Measurements from ENCODE around the gene SLC22A12. TPM values are rescaled to one million over a fixed set of nuclear protein-coding genes. Genes with fewer than 3 reads are reported as not detected.
A peak's percentile ranks its signal among the peaks of the same experiment; 100 is the strongest.

The SLC22A12 gene
- total and polyA plus RNA-seq, 4 experiments from 2014 or later, result not detected

GRCh38 chr11:64627371-64627770 lies 36.4 kb downstream of the SLC22A12 start:
- no peak overlapping the region for H3K4me3 ChIP-seq (ENCODE audit: low read length in 2 of 2)
- no peaks in the 10 kb centered on the region for H3K4me1 ChIP-seq (ENCODE audit: insufficient read depth, low read length)
- no peak for DNase-seq
- no peak overlapping the region for H3K27ac ChIP-seq (ENCODE audit: low read depth, low read length)
- peaks cover 0 to 2% of the 10 kb centered on the region in 2 donors for H3K27me3 Mint-ChIP-seq
- H3K36me3 Mint-ChIP-seq, result no peaks in the 10 kb centered on the region
- ChIA-PET CTCF (ENCODE audit: partially characterized antibody) (no interaction called here), POLR2A (ENCODE audit: partially characterized antibody) (no interaction called here)
- H3K4me1 Mint-ChIP-seq, result no peaks in the 10 kb centered on the region
- no peaks in the 10 kb centered on the region for H3K9me3 ChIP-seq (ENCODE audit: control insufficient read depth in 1 of 2, low read length in 2 of 2)
- intact Hi-C loops (cut with micrococcal nuclease), result no loop called here
- H3K4me3 Mint-ChIP-seq, result no peak overlapping the region
- H3K9me3 Mint-ChIP-seq, result peaks cover 0 to 1% (median 0%) of the 10 kb centered on the region in 8 donors
- peak overlapping the region in 1 of 7 donors; percentile 38 for H3K27ac Mint-ChIP-seq
- no peaks in the 10 kb centered on the region for H3K36me3 ChIP-seq (ENCODE audit: insufficient read depth, low read length)
- H3K27me3 ChIP-seq (ENCODE audit: insufficient read depth, low read length), result no peaks in the 10 kb centered on the region

- Mint-ChIP-seq H3K4me3 (no peak overlapping the region), H3K36me3 (no peaks in the 10 kb centered on the region), H3K9me3 (peaks cover 0 to 1% (median 0%) of the 10 kb centered on the region in 8 donors), H3K27ac (no peak overlapping the region), H3K27me3 (peaks cover 2 to 3% of the 10 kb centered on the region in 2 donors), H3K4me1 (peaks cover 2 to 3% (median 2%) of the 10 kb centered on the region in 4 donors)
- H3K4me1 ChIP-seq (ENCODE audit: insufficient read depth, low read length), result peaks cover 1% of the 10 kb centered on the region
- no peaks in the 10 kb centered on the region for H3K9me3 ChIP-seq (ENCODE audit: control insufficient read depth in 1 of 2, low read length in 2 of 2)
- no peak for DNase-seq
- H3K27ac ChIP-seq (ENCODE audit: low read depth, low read length), result no peak overlapping the region
- H3K4me3 ChIP-seq (ENCODE audit: low read length in 2 of 2), result no peak overlapping the region
- no peaks in the 10 kb centered on the region for H3K27me3 ChIP-seq (ENCODE audit: insufficient read depth, low read length)
- no peaks in the 10 kb centered on the region for H3K36me3 ChIP-seq (ENCODE audit: insufficient read depth, low read length)
- intact Hi-C loops (cut with micrococcal nuclease), result no loop called here
- ChIA-PET POLR2A (ENCODE audit: partially characterized antibody) (no interaction called here), CTCF (ENCODE audit: partially characterized antibody) (interaction anchor here (0.6 kb wide), 1 partner anchor 342 kb away, joined by 3 read pairs; no protein-coding TSS in a partner anchor)
Measured at GRCh38 chr11:64628596-64628995, 37.6 kb downstream of the SLC22A12 start.

GRCh38 chr11:64629103-64629502 lies 38.1 kb downstream of the SLC22A12 start:
- H3K27me3 ChIP-seq (ENCODE audit: insufficient read depth, low read length), result no peaks in the 10 kb centered on the region
- H3K4me3 Mint-ChIP-seq, result no peak overlapping the region
- H3K27ac ChIP-seq (ENCODE audit: low read depth, low read length), result no peak overlapping the region
- no peaks in the 10 kb centered on the region for H3K36me3 Mint-ChIP-seq
- peaks cover 6% of the 10 kb centered on the region for H3K4me1 ChIP-seq (ENCODE audit: insufficient read depth, low read length)
- H3K9me3 ChIP-seq (ENCODE audit: control insufficient read depth in 1 of 2, low read length in 2 of 2), result no peaks in the 10 kb centered on the region
- peaks cover 0 to 1% (median 0%) of the 10 kb centered on the region in 8 donors for H3K9me3 Mint-ChIP-seq
- DNase-seq, result no peak
- no peaks in the 10 kb centered on the region for H3K36me3 ChIP-seq (ENCODE audit: insufficient read depth, low read length)
- POLR2A ChIA-PET (ENCODE audit: partially characterized antibody), result no interaction called here
- H3K4me3 ChIP-seq (ENCODE audit: low read length in 2 of 2), result no peak overlapping the region
- intact Hi-C loops (cut with micrococcal nuclease), result no loop called here
- peaks cover 4 to 8% (median 4%) of the 10 kb centered on the region in 4 donors for H3K4me1 Mint-ChIP-seq
- CTCF ChIA-PET (ENCODE audit: partially characterized antibody), result no interaction called here
- H3K27me3 Mint-ChIP-seq, result peaks cover 2 to 4% of the 10 kb centered on the region in 2 donors
- no peak overlapping the region for H3K27ac Mint-ChIP-seq

- POLR2A ChIA-PET (ENCODE audit: partially characterized antibody), result no interaction called here
- intact Hi-C loops (cut with micrococcal nuclease), result no loop called here
- no peak overlapping the region for H3K4me3 Mint-ChIP-seq
- DNase-seq, result no peak
- Histone ChIP-seq H3K27ac (ENCODE audit: low read depth, low read length) (no peak overlapping the region), H3K9me3 (ENCODE audit: control insufficient read depth in 1 of 2, low read length in 2 of 2) (no peaks in the 10 kb centered on the region), H3K4me3 (ENCODE audit: low read length in 2 of 2) (no peak overlapping the region), H3K4me1 (ENCODE audit: insufficient read depth, low read length) (peaks cover 7% of the 10 kb centered on the region), H3K27me3 (ENCODE audit: insufficient read depth, low read length) (no peaks in the 10 kb centered on the region), H3K36me3 (ENCODE audit: insufficient read depth, low read length) (no peaks in the 10 kb centered on the region)
- CTCF ChIA-PET (ENCODE audit: partially characterized antibody), result no interaction called here
- peaks cover 0 to 1% (median 0%) of the 10 kb centered on the region in 8 donors for H3K9me3 Mint-ChIP-seq
- H3K36me3 Mint-ChIP-seq, result no peaks in the 10 kb centered on the region
- no peak overlapping the region for H3K27ac Mint-ChIP-seq
- peaks cover 7 to 13% of the 10 kb centered on the region in 2 donors for H3K27me3 Mint-ChIP-seq
- H3K4me1 Mint-ChIP-seq, result peaks cover 4 to 15% (median 4%) of the 10 kb centered on the region in 4 donors
Measured at GRCh38 chr11:64629796-64630562, 39.0 kb downstream of the SLC22A12 start.

- Mint-ChIP-seq H3K27me3 (peaks cover 9 to 22% of the 10 kb centered on the region in 2 donors), H3K36me3 (no peaks in the 10 kb centered on the region), H3K4me3 (no peak overlapping the region), H3K4me1 (peaks cover 4 to 15% (median 4%) of the 10 kb centered on the region in 4 donors), H3K27ac (peak overlapping the region in 1 of 7 donors; percentile 52), H3K9me3 (peaks cover 0 to 1% (median 0%) of the 10 kb centered on the region in 8 donors)
- intact Hi-C loops (cut with micrococcal nuclease), result no loop called here
- ChIA-PET CTCF (ENCODE audit: partially characterized antibody) (no interaction called here), POLR2A (ENCODE audit: partially characterized antibody) (no interaction called here)
- Histone ChIP-seq H3K4me3 (ENCODE audit: low read length in 2 of 2) (no peak overlapping the region), H3K27me3 (ENCODE audit: insufficient read depth, low read length) (no peaks in the 10 kb centered on the region), H3K4me1 (ENCODE audit: insufficient read depth, low read length) (peaks cover 7% of the 10 kb centered on the region), H3K9me3 (ENCODE audit: control insufficient read depth in 1 of 2, low read length in 2 of 2) (no peaks in the 10 kb centered on the region), H3K27ac (ENCODE audit: low read depth, low read length) (no peak overlapping the region), H3K36me3 (ENCODE audit: insufficient read depth, low read length) (no peaks in the 10 kb centered on the region)
- no peak for DNase-seq
Measured at GRCh38 chr11:64631675-64632074, 40.7 kb downstream of the SLC22A12 start.

- no peak for DNase-seq
- Mint-ChIP-seq H3K9me3 (peaks cover 0 to 1% (median 0%) of the 10 kb centered on the region in 8 donors), H3K27ac (no peak overlapping the region), H3K4me3 (no peak overlapping the region), H3K36me3 (no peaks in the 10 kb centered on the region), H3K27me3 (peaks cover 9 to 23% of the 10 kb centered on the region in 2 donors), H3K4me1 (peaks cover 4 to 15% (median 4%) of the 10 kb centered on the region in 4 donors)
- ChIA-PET POLR2A (ENCODE audit: partially characterized antibody) (no interaction called here), CTCF (ENCODE audit: partially characterized antibody) (no interaction called here)
- H3K9me3 ChIP-seq (ENCODE audit: control insufficient read depth in 1 of 2, low read length in 2 of 2), result no peaks in the 10 kb centered on the region
- H3K4me3 ChIP-seq (ENCODE audit: low read length in 2 of 2), result no peak overlapping the region
- H3K27me3 ChIP-seq (ENCODE audit: insufficient read depth, low read length), result no peaks in the 10 kb centered on the region
- no peaks in the 10 kb centered on the region for H3K36me3 ChIP-seq (ENCODE audit: insufficient read depth, low read length)
- peaks cover 7% of the 10 kb centered on the region for H3K4me1 ChIP-seq (ENCODE audit: insufficient read depth, low read length)
- H3K27ac ChIP-seq (ENCODE audit: low read depth, low read length), result no peak overlapping the region
- intact Hi-C loops (cut with micrococcal nuclease), result no loop called here
Measured at GRCh38 chr11:64632237-64632636, 41.2 kb downstream of the SLC22A12 start.

- Histone ChIP-seq H3K27me3 (ENCODE audit: insufficient read depth, low read length) (no peaks in the 10 kb centered on the region), H3K4me3 (ENCODE audit: low read length in 2 of 2) (no peak overlapping the region), H3K27ac (ENCODE audit: low read depth, low read length) (no peak overlapping the region), H3K9me3 (ENCODE audit: control insufficient read depth in 1 of 2, low read length in 2 of 2) (no peaks in the 10 kb centered on the region), H3K36me3 (ENCODE audit: insufficient read depth, low read length) (no peaks in the 10 kb centered on the region), H3K4me1 (ENCODE audit: insufficient read depth, low read length) (peaks cover 7% of the 10 kb centered on the region)
- intact Hi-C loops (cut with micrococcal nuclease), result no loop called here
- peaks cover 0 to 1% (median 0%) of the 10 kb centered on the region in 8 donors for H3K9me3 Mint-ChIP-seq
- no peaks in the 10 kb centered on the region for H3K36me3 Mint-ChIP-seq
- H3K4me1 Mint-ChIP-seq, result peaks cover 4 to 15% (median 4%) of the 10 kb centered on the region in 4 donors
- ChIA-PET CTCF (ENCODE audit: partially characterized antibody) (no interaction called here), POLR2A (ENCODE audit: partially characterized antibody) (no interaction called here)
- no peak overlapping the region for H3K4me3 Mint-ChIP-seq
- no peak overlapping the region for H3K27ac Mint-ChIP-seq
- H3K27me3 Mint-ChIP-seq, result peaks cover 9 to 23% of the 10 kb centered on the region in 2 donors
- no peak for DNase-seq
Measured at GRCh38 chr11:64632654-64633053, 41.6 kb downstream of the SLC22A12 start.
